K562 (cell line): ENCODE measurements around the gene RDH16.

Experiments used
- SIX5 ChIP-seq, 2 experiments: IDR thresholded peaks; 2 replicates each; pipeline ENCODE4 v1.6.1; 2011; ENCODE audit warnings: low read length in 2 of 2, borderline replicate concordance in 1 of 2, low read depth in 1 of 2, mild to moderate bottlenecking in 1 of 2, moderate library complexity in 1 of 2; ENCODE audit not compliant: insufficient read depth in 1 of 2
- TOE1 ChIP-seq, 2 experiments: fragments of 450-650 bp in 1 of 2; sonication (generic) in 1 of 2; formaldehyde crosslinking in 1 of 2; IDR thresholded peaks; 2 replicates each; pipeline versions ENCODE4 v1.7.1 to v1.8.0; 2016 to 2022; ENCODE audit warnings: borderline replicate concordance in 2 of 2, mild to moderate bottlenecking in 2 of 2, antibody characterized with exemption in 1 of 2, inconsistent platforms in 1 of 2, low read depth in 1 of 2, missing genetic modification reagents in 1 of 2, moderate library complexity in 1 of 2
- ZNF224 ChIP-seq: sonication (generic); formaldehyde crosslinking; IDR thresholded peaks from 2 replicates; pipeline ENCODE4 v1.8.0; 2022; ENCODE audit warnings: mild to moderate bottlenecking, missing genetic modification reagents
- TF ChIP-seq, protein P1 (sequence below), 2 experiments: fragments of 450-650 bp; formaldehyde crosslinking in 1 of 2; IDR thresholded peaks; 2 replicates each; pipeline versions ENCODE4 v1.4.0 to v1.6.1; 2014 to 2020; ENCODE audit warnings: mild to moderate bottlenecking in 2 of 2, borderline replicate concordance in 1 of 2, low read depth in 1 of 2

DNA sequence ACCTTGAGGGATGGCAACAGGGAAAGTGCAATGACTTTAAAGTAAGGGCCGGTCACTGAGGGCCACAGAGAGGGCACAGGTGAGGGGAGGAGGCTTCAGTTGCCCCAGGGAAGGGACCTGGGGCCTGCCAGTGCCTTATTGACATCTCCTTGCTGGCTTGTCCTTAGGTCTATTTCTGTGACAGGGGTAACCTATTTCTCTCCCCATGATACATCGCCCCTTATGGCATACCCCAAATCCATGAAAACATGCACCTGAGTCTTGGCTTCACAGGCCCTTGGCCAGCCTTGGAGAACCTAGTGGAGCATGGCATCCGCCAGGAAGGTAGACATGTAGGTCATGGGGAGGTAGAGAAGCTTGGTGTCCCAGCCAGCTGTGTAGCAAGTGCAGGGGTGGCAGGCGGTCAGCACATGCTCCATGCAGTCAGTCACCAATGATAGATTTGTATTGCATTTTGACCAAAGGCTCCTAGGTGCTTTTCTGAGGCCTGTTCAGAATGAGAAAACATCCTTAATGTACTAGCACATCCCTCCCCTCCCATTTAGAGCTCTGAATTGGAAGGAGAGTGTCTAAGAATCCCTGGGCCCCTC, 23.6 kb upstream of the RDH16 start:
- TF ChIP-seq SIX5 (IDR thresholded peaks at IDR 0.05; ENCODE audit: borderline replicate concordance in 1 of 2, insufficient read depth in 1 of 2, low read depth in 1 of 2, low read length in 2 of 2) (no peak), TOE1 (IDR thresholded peaks at IDR 0.05; ENCODE audit: borderline replicate concordance) (no peak), TOE1 (CRISPR knock-in tag; IDR thresholded peaks at IDR 0.05; ENCODE audit: borderline replicate concordance, low read depth) (no peak), ZNF224 (CRISPR knock-in tag) (no peak)
- TF ChIP-seq, protein P1, sequence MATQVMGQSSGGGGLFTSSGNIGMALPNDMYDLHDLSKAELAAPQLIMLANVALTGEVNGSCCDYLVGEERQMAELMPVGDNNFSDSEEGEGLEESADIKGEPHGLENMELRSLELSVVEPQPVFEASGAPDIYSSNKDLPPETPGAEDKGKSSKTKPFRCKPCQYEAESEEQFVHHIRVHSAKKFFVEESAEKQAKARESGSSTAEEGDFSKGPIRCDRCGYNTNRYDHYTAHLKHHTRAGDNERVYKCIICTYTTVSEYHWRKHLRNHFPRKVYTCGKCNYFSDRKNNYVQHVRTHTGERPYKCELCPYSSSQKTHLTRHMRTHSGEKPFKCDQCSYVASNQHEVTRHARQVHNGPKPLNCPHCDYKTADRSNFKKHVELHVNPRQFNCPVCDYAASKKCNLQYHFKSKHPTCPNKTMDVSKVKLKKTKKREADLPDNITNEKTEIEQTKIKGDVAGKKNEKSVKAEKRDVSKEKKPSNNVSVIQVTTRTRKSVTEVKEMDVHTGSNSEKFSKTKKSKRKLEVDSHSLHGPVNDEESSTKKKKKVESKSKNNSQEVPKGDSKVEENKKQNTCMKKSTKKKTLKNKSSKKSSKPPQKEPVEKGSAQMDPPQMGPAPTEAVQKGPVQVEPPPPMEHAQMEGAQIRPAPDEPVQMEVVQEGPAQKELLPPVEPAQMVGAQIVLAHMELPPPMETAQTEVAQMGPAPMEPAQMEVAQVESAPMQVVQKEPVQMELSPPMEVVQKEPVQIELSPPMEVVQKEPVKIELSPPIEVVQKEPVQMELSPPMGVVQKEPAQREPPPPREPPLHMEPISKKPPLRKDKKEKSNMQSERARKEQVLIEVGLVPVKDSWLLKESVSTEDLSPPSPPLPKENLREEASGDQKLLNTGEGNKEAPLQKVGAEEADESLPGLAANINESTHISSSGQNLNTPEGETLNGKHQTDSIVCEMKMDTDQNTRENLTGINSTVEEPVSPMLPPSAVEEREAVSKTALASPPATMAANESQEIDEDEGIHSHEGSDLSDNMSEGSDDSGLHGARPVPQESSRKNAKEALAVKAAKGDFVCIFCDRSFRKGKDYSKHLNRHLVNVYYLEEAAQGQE (IDR thresholded peaks at IDR 0.05; ENCODE audit: borderline replicate concordance): no peak
- TF ChIP-seq, protein P1 (CRISPR knock-in tag; IDR thresholded peaks at IDR 0.05; ENCODE audit: low read depth): no peak
